SK-N-MC (cell line): ENCODE results near the gene KIDINS220.
A peak's percentile ranks its signal among the peaks of the same experiment; 100 is the strongest.

ENCODE experiments used
- EZH2 ChIP-seq: fragments of 200-600 bp; sonication (generic); IDR thresholded peaks from one replicate; pipeline ENCODE4 v1.6.1; 2017; ENCODE audit warnings: antibody characterized with exemption
- POLR2AphosphoS5 ChIP-seq: IDR thresholded peaks from 2 replicates; pipeline ENCODE4 v1.6.1; 2012; ENCODE audit warnings: mild to moderate bottlenecking, low read depth, low read length, borderline replicate concordance

DNA sequence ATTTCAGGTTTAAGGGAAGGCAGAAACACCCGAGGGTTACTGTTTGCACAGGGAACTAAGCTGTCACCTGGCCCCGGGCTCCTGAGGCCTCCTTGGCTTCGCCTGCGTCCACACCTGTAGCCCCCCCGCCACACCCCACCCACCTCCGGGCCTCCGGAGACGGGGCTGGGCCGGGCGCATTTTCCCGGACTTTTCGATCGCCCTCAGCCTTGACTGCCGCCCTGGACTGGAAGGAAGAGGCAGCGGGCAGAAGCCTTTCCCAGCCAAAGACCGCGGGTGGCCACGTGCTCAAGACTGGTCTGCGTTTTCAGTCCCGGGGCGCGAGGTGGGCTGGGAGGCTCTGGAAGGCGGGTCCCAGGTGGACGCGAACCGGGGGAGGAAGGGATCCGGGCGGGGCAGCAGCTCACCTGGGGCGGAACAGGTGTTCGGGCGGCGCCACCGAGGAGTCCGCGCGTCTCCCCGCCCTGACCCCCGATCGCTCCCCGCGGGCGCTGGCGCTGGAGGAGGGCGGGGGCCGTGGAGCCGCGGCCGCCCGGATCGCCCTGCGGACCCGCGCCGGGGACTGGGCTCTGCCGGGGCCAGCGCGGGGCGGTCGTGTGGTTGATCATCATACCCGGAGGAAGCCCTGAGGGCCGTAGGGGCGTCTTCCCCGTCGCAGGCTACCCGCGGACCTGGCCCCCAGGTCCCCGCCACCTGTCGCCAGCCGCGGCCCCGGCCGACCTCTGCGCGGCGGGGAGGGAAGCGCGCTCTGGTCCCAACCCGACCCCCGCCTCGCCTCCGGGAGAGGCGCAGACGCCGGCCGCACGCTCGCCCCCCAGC lies 152.3 kb downstream of the KIDINS220 start:
- TF ChIP-seq POLR2AphosphoS5 (peak; percentile 86), EZH2 (no peak)
